Right ventricle myocardium inferior (tissue), 1 donor: ENCODE measurements around the gene LRRC31. TPM values are rescaled to one million over a fixed set of nuclear protein-coding genes. Genes with fewer than 3 reads are reported as not detected.

Source experiments
- ATAC-seq: fragments of 200-7000 bp; cut with Tn5 transposase; one replicate; pipeline ENCODE4 v1.9.1; 2020; ENCODE audit warnings: mild to moderate bottlenecking, moderate library complexity
- DNase-seq: peaks from one replicate; pipeline ENCODE4 v3.0.0; 2021; ENCODE audit errors: missing footprints
- intact Hi-C: fragments of 100-400 bp; cut with DNase I; formaldehyde crosslinking; loops from one replicate; pipeline ENCODE4 v1.11.0; 2022
- total RNA-seq: library from RNA; stranded (reverse); fragmentation: NEBNext Ultra II Directional; extraction: Animal tissue kit (Norgen Biotek cat#: 25700); gene quantifications from one replicate; pipeline ENCODE4 v1.2.1, GENCODE V29; 2021
- donor health status: DM: no; HTN: yes; CAD: no; lungs with severe emphysema.

LRRC31 gene
- total RNA-seq, 1 donor from 2014 or later: not detected

DNA sequence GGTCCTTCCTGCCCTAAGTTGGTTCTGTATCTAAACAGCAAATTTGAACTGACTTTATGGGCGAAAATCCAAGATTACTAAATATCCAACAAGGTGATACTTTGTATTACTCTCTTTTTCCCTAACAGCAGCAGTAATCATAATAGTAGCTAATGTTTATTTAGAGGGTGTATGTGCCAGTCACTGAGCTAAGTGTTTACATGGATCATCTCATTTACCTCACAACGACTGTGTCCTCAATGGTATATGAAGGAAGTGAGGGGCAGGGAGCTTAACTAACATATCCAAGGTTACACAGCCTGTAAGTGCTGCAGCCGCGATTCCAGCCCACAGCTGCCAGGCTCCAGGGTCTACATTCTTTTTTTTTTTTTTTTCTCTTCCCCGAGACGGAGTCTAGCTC is 46.8 kb downstream of the LRRC31 start:
- DNase-seq: no peak
- no peak for ATAC-seq
- intact Hi-C loops: no loop called here

- DNase-seq (no peak), ATAC-seq (no peak)
- intact Hi-C loops: no loop called here
Observed at GRCh38 chr3:169822540-169822939, 47.2 kb downstream of the LRRC31 start.

- intact Hi-C loops: no loop called here
- DNase-seq (no peak), ATAC-seq (no peak)
Observed at GRCh38 chr3:169822091-169822490, 47.6 kb downstream of the LRRC31 start.

- ATAC-seq (no peak), DNase-seq (no peak)
- intact Hi-C loops: no loop called here
Observed at GRCh38 chr3:169818316-169818715, 51.4 kb downstream of the LRRC31 start.

DNA sequence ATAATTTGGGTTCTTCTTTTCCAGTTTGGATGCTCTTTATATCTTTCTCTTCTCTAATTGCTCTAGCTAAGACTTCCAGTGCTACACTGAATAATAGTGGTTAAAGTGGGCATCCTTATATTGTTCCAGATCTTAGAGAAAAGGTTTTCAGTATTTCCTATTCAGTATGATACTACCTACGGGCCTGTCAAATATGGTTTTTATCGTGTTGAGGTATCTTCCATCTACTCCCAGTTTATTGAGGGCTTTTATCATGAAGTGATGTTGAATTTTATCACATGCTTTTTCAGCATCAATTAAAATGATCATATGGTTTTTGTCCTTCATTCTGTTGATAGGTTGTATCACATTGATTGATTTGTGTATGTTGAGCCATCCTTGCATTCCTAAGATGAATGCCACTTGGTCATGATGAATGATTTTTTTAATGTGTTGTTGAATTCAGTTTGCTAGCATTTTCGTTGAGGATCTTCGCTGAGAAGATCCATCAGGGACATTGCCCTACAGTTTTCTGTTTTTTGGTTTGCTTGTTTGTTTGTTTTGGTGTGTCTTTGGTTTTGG is 54.1 kb downstream of the LRRC31 start:
- intact Hi-C loops: no loop called here
- no peak for ATAC-seq
- no peak for DNase-seq

- intact Hi-C loops: no loop called here
- DNase-seq (no peak), ATAC-seq (no peak)
Observed at GRCh38 chr3:169813757-169814517, 55.8 kb downstream of the LRRC31 start.

DNA sequence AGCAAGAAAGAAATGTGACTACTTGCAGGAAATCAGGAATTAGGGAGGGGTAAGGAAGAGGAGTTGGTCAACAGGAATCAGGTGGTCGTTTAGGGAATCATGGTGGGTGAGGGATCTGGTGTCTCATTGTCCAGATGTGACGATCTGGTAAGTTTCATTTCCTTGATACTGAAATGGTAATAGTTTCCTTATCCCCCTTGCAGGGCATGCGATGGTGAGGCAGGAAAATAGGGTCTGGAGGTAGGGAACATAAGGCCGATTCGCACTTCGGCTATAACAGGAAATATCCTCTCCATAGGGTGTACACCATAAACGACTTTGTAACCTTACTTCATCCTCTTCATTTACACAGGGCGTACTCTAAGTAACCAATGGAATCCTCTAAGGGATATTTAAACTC is 56.5 kb downstream of the LRRC31 start:
- intact Hi-C loops: no loop called here
- DNase-seq (no peak), ATAC-seq (no peak)

DNA sequence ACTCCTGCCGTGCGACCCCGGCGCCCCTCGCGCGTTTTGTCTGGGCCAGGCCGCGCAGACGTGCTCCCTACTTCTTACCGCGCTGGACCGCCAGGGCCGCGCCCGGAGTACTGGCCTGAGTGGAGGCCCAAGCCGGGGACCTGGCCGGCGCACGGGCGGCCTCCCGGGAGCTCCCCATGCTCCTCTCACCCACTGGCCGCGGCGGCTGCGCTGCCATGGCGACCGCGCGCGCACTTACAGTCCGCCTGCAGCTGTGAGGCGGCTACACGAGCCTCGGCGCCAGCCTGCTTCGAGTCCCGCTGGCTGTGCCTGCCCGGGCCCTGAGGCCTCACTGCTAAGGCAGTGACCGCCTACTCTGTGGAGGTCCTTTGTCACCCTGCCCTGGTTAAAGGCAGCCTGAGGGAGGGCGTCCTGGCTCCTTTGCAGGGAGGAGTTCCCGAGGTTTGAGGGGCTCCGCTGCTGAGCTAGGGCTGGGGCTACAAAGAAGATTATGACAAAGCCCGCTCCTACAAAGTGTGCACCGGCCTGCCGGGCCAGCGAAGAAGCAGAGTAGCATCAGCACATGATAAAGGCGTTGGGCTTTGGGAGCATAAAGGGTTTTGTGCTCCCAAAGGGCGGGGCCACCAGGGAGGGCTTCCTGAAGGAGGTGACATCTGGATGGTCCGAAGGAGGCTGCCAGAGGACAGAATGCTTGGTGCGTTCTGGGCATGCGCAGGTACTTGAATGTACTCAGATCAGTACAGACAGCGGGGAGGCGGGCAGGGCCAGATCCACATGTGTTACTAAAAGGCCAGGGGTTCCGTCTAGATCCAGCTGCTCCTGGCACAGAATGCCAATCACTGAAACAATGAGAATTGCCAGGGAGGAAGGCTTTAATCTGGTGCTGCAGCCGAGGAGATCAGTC is 57.2 kb downstream of the LRRC31 start, which contains the start of the genes LRRC34 and LRRIQ4:
TSS of gene LRRC34 (minus strand) at position 573 of the 904 bp plus-strand sequence. CDS start at position 217, 356 bp downstream.
TSS of gene LRRIQ4 (plus strand) at position 539 of the 904 bp plus-strand sequence. CDS start 9,052 bp downstream, outside the sequence.
- peak; percentile 93 for DNase-seq
- ATAC-seq: peak; percentile 93
- intact Hi-C loops: no loop called here

GRCh38 chr3:169811631-169812331 is 58.0 kb downstream of the LRRC31 start:
- intact Hi-C loops: no loop called here
- no peak for DNase-seq
- peak; percentile 53 for ATAC-seq

GRCh38 chr3:169809230-169809795 is 60.4 kb downstream of the LRRC31 start:
- DNase-seq: no peak
- intact Hi-C loops: no loop called here
- ATAC-seq: no peak

GRCh38 chr3:169804681-169805080 is 65.1 kb downstream of the LRRC31 start:
- intact Hi-C loops: no loop called here
- ATAC-seq: no peak
- DNase-seq: no peak

GRCh38 chr3:169792359-169792758 is 77.4 kb downstream of the LRRC31 start:
- DNase-seq (no peak), ATAC-seq (no peak)
- intact Hi-C loops: no loop called here

DNA sequence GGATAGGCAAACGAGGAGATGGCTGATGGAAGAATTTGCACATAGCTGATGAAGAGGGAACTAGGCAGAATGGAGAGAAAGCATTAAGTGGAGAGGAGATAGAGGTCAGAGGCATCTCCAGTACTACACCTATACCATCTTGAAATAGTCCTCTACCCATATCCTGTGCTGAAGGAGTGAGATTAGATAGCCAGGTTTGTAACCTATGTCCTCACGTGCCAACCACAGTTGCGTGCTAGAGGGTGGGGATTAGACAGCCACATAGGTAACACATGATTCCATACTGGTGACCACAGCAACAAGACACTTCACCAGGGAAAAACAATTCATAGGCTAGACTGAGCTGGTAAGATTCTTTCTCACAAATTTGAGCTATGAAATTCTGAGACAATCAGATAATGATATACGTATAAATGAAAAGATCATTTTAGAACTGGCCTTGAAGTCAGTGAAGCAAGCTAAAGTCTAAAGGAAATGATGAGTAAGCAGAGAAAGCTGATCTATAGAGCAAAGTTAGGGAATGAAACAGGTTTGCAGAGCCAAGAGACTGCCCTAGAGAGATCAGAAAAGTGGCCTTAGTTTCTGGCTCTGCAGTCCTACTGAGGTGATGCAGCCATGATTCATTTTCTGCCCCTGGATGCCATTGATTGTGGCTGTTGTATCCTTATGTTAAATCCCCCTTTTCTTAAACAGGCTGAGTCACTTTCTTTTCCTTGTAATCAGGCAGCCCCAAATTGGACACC is 78.9 kb downstream of the LRRC31 start:
- DNase-seq (no peak), ATAC-seq (no peak)
- intact Hi-C loops: no loop called here

- DNase-seq: no peak
- intact Hi-C loops: no loop called here
Observed at GRCh38 chr3:169790219-169790618, 79.5 kb downstream of the LRRC31 start.

More at GRCh38 chr3:169790219-169790618, 79.5 kb downstream of the LRRC31 start:
- ATAC-seq: no peak
